ENCODE data around the gene RIN3. TPM values are rescaled to one million over a fixed set of nuclear protein-coding genes. Genes with fewer than 3 reads are reported as not detected.

Gene RIN3
- total RNA-seq, 6 experiments from 2014 or later, result 19.7 to 26.0 (median 24.6) TPM

- peaks cover 60% of the 10 kb centered on the region for H3K4me1 Mint-ChIP-seq (ENCODE audit: low read depth)
- H3K9me3 Mint-ChIP-seq, result peaks cover 16% of the 10 kb centered on the region
- H3K27me3 Mint-ChIP-seq (ENCODE audit: insufficient read depth), result peaks cover 2% of the 10 kb centered on the region; the same call in 1 of the 2 replicates
- no peak for DNase-seq
- peak overlapping the region; percentile 94 for H3K27ac Mint-ChIP-seq
- peak overlapping the region; percentile 79; the same call in 1 of the 2 replicates for H3K4me3 Mint-ChIP-seq
- no peak for TF ChIP-seq CTCF (IDR thresholded peaks at IDR 0.05)
- H3K36me3 Mint-ChIP-seq (ENCODE audit: low read depth), result peaks cover 22% of the 10 kb centered on the region
Observed at GRCh38 chr14:92644970-92645515, 131.5 kb downstream of the RIN3 start.

- Mint-ChIP-seq H3K27ac (peak overlapping the region; percentile 94), H3K4me3 (peak overlapping the region; percentile 79), H3K4me1 (ENCODE audit: low read depth) (peaks cover 60% of the 10 kb centered on the region), H3K27me3 (ENCODE audit: insufficient read depth) (peaks cover 2% of the 10 kb centered on the region; the same call in 1 of the 2 replicates), H3K36me3 (ENCODE audit: low read depth) (peaks cover 22% of the 10 kb centered on the region), H3K9me3 (peaks cover 16% of the 10 kb centered on the region)
- DNase-seq, result peak; percentile 85
- no peak for TF ChIP-seq CTCF (IDR thresholded peaks at IDR 0.05)
Observed at GRCh38 chr14:92645841-92646478, 132.4 kb downstream of the RIN3 start.

GRCh38 chr14:92646952-92647796 is 133.6 kb downstream of the RIN3 start:
- H3K27ac Mint-ChIP-seq, result peak overlapping the region; percentile 94
- peaks cover 16% of the 10 kb centered on the region for H3K9me3 Mint-ChIP-seq
- no peak for TF ChIP-seq CTCF (IDR thresholded peaks at IDR 0.05)
- H3K4me3 Mint-ChIP-seq, result peak overlapping the region; percentile 79
- peaks cover 60% of the 10 kb centered on the region for H3K4me1 Mint-ChIP-seq (ENCODE audit: low read depth)
- DNase-seq, result peak; percentile 90
- H3K27me3 Mint-ChIP-seq (ENCODE audit: insufficient read depth), result peaks cover 2% of the 10 kb centered on the region
- peaks cover 22% of the 10 kb centered on the region for H3K36me3 Mint-ChIP-seq (ENCODE audit: low read depth)

- H3K4me3 Mint-ChIP-seq, result peak overlapping the region; percentile 79
- peaks cover 2% of the 10 kb centered on the region for H3K27me3 Mint-ChIP-seq (ENCODE audit: insufficient read depth)
- H3K27ac Mint-ChIP-seq, result peak overlapping the region; percentile 94
- peaks cover 16% of the 10 kb centered on the region for H3K9me3 Mint-ChIP-seq
- peaks cover 17% of the 10 kb centered on the region for H3K36me3 Mint-ChIP-seq (ENCODE audit: low read depth)
- peaks cover 60% of the 10 kb centered on the region for H3K4me1 Mint-ChIP-seq (ENCODE audit: low read depth)
- peak; percentile 28 for DNase-seq
- no peak for TF ChIP-seq CTCF (IDR thresholded peaks at IDR 0.05)
Observed at GRCh38 chr14:92647797-92648279, 134.3 kb downstream of the RIN3 start.

- H3K27me3 Mint-ChIP-seq (ENCODE audit: insufficient read depth), result peaks cover 2% of the 10 kb centered on the region
- H3K9me3 Mint-ChIP-seq, result peaks cover 16% of the 10 kb centered on the region
- H3K36me3 Mint-ChIP-seq (ENCODE audit: low read depth), result peaks cover 23% of the 10 kb centered on the region
- H3K4me1 Mint-ChIP-seq (ENCODE audit: low read depth), result peaks cover 51% of the 10 kb centered on the region
- peak overlapping the region; percentile 94 for H3K27ac Mint-ChIP-seq
- no peak overlapping the region; the same call in 1 of the 2 replicates for H3K4me3 Mint-ChIP-seq
- DNase-seq, result no peak
- no peak for TF ChIP-seq CTCF (IDR thresholded peaks at IDR 0.05)
Observed at GRCh38 chr14:92649066-92649465, 135.5 kb downstream of the RIN3 start.

Measured in HFFc6 (cell line).